RWPE1 (cell line): ENCODE measurements around the gene ARRDC4.

Experiments used
- CTCF ChIA-PET: fragments of 350-600 bp; sonication (Branson Sonifier 250); formaldehyde crosslinking; extraction: SDS; loops from one replicate; lab custom pipeline; 2021; lab: Yijun Ruan, JAX
- POLR2A ChIA-PET: fragments of 400-600 bp; formaldehyde crosslinking; extraction: SDS; loops from one replicate; lab custom pipeline; 2020; ENCODE audit warnings: antibody characterized with exemption; ENCODE audit not compliant: low non-redundant PET; lab: Yijun Ruan, JAX
- DNase-seq: peaks from one replicate; pipeline ENCODE4 v3.0.0; 2012; ENCODE audit warnings: low spot score
- H3K27ac ChIP-seq: fragments of 450-650 bp; 2 replicates; pipeline ENCODE4 v1.5.1; 2017
- CTCF ChIP-seq: fragments of 450-650 bp; conservative IDR thresholded peaks from 2 replicates; pipeline ENCODE4 v1.5.1; 2017; ENCODE audit warnings: low read depth, mild to moderate bottlenecking

The ARRDC4 gene

GRCh38 chr15:97998307-97999071 lies 38.0 kb downstream of the ARRDC4 start:
- no peak overlapping the region for H3K27ac ChIP-seq
- ChIA-PET POLR2A (no interaction called here), CTCF (no interaction called here)
- no peak for TF ChIP-seq CTCF
- no peak for DNase-seq

- no peak for TF ChIP-seq CTCF
- DNase-seq: no peak
- ChIA-PET POLR2A (no interaction called here), CTCF (no interaction called here)
- no peak overlapping the region for H3K27ac ChIP-seq
Measured at GRCh38 chr15:98000249-98001203, 40.0 kb downstream of the ARRDC4 start.

GRCh38 chr15:98001663-98002194 lies 41.2 kb downstream of the ARRDC4 start:
- no peak for TF ChIP-seq CTCF
- H3K27ac ChIP-seq: no peak overlapping the region
- POLR2A ChIA-PET: no interaction called here
- no peak for DNase-seq
- CTCF ChIA-PET: no interaction called here

GRCh38 chr15:98002419-98002818 lies 41.9 kb downstream of the ARRDC4 start:
- no peak for TF ChIP-seq CTCF
- H3K27ac ChIP-seq: no peak overlapping the region
- ChIA-PET POLR2A (no interaction called here), CTCF (no interaction called here)
- no peak for DNase-seq

DNA sequence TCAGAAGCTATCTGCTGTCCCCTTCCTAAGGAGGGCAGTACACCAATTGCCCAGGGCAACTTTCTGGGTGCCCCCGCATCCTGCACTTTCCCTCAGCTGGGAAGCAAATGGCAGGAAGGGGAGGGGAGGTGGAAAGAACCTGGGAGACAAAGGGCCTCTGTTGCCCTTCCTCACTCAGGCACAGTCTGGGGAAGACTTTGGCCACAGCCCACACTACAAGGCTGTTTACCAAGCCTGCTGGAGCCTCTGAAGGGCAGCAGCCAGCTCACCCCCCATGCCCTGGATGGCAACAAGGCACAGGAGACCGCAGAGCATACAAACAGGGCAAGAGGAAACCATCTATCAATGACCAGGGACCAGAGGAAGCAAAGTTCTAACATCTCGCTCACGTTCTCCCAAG lies 42.4 kb downstream of the ARRDC4 start:
- ChIA-PET CTCF (no interaction called here), POLR2A (no interaction called here)
- H3K27ac ChIP-seq: no peak overlapping the region
- DNase-seq: no peak
- TF ChIP-seq CTCF: no peak

GRCh38 chr15:98003518-98003917 lies 43.0 kb downstream of the ARRDC4 start:
- peak; percentile 83 for DNase-seq
- ChIA-PET CTCF (no interaction called here), POLR2A (no interaction called here)

More at GRCh38 chr15:98003518-98003917, 43.0 kb downstream of the ARRDC4 start:
- no peak overlapping the region for H3K27ac ChIP-seq
- TF ChIP-seq CTCF: no peak
